ENCODE data around the gene TMEM87B.
"Not testable (repeated sequence)": the region's sequence is repeated elsewhere in the genome, so short reads cannot be mapped to it uniquely, and the experiment has no call there.

- not testable (repeated sequence) for TF ChIP-seq CTCF (conservative IDR thresholded peaks at IDR 0.05; ENCODE audit: low read depth, low read length); EZH2 (IDR thresholded peaks at IDR 0.05; ENCODE audit: borderline replicate concordance, low read depth, low read length, poor library complexity, severe bottlenecking)
These were observed 13.6 kb upstream of the TMEM87B start for GRCh38 chr2:112041460-112041859.

Measured in A673 (cell line).